Mesodermal cell (in vitro differentiated cells): Measurements from ENCODE around the gene SPACA4.
"Not testable (repeated sequence)": the region's sequence is repeated elsewhere in the genome, so short reads cannot be mapped to it uniquely, and the experiment has no call there.

Experiments used
- H3K27ac ChIP-seq: 2 replicates; pipeline ENCODE4 v1.7.0; 2013; ENCODE audit warnings: mild to moderate bottlenecking, low read depth, low read length, moderate library complexity; ENCODE audit not compliant: severe bottlenecking
- H3K36me3 ChIP-seq: 2 replicates; pipeline ENCODE4 v1.7.1; 2013; ENCODE audit warnings: mild to moderate bottlenecking, low read length, moderate library complexity; ENCODE audit not compliant: control insufficient read depth, insufficient read depth
- H3K4me1 ChIP-seq: one replicate; pipeline ENCODE4 v1.7.1; 2013; ENCODE audit warnings: mild to moderate bottlenecking, low read length; ENCODE audit not compliant: insufficient read depth, control insufficient read depth, poor library complexity, severe bottlenecking
- H3K4me3 ChIP-seq: 2 replicates; pipeline ENCODE4 v1.7.0; 2013; ENCODE audit warnings: low read length, control low read depth, mild to moderate bottlenecking; ENCODE audit not compliant: insufficient read depth, poor library complexity, severe bottlenecking; ENCODE audit errors: extremely low read depth
- H3K9me3 ChIP-seq: 2 replicates; pipeline ENCODE4 v1.7.1; 2013; ENCODE audit warnings: mild to moderate bottlenecking, low read length, moderate library complexity; ENCODE audit not compliant: control insufficient read depth
- WGBS, 2 experiments: methylation state at CpG; one replicate each; pipeline ENCODE4 v1.1.5; 2013; ENCODE audit warnings: missing lambda C conversion rate in 2 of 2; ENCODE audit not compliant: insufficient coverage in 2 of 2; 5-methylcytosine and 5-hydroxymethylcytosine counted together

The SPACA4 gene

GRCh38 chr19:48575931-48576622 lies 30.5 kb upstream of the SPACA4 start:
- Histone ChIP-seq H3K4me1 (peaks cover 6% of the 10 kb centered on the region), H3K27ac (no peak overlapping the region), H3K36me3 (no peaks in the 10 kb centered on the region), H3K4me3 (no peak overlapping the region), H3K9me3 (no peaks in the 10 kb centered on the region)
- 75 to 81% methylated on average over 5 to 8 of the region's 23 CpGs for WGBS, 2 experiments

- H3K4me1 ChIP-seq, H3K4me3 ChIP-seq, H3K27ac ChIP-seq, H3K9me3 ChIP-seq, H3K36me3 ChIP-seq: not testable (repeated sequence)
- WGBS, 2 experiments = 95 to 96% methylated on average over 5 to 6 of the region's 7 CpGs
These were observed 28.6 kb upstream of the SPACA4 start for GRCh38 chr19:48577908-48578307.

GRCh38 chr19:48578891-48579290 lies 27.7 kb upstream of the SPACA4 start:
- no peaks in the 10 kb centered on the region for H3K9me3 ChIP-seq
- H3K36me3 ChIP-seq = no peaks in the 10 kb centered on the region
- no peak overlapping the region for H3K27ac ChIP-seq
- H3K4me3 ChIP-seq = no peak overlapping the region
- H3K4me1 ChIP-seq = no peaks in the 10 kb centered on the region
- 88% methylated on average over 1 of the region's 3 CpGs; no CpG with 5 or more reads in 1 of the 2 experiments for WGBS, 2 experiments

GRCh38 chr19:48582168-48582567 lies 24.4 kb upstream of the SPACA4 start:
- H3K4me1 ChIP-seq = no peaks in the 10 kb centered on the region
- no peak overlapping the region for H3K4me3 ChIP-seq
- H3K27ac ChIP-seq = no peak overlapping the region
- no peaks in the 10 kb centered on the region for H3K9me3 ChIP-seq
- WGBS, 2 experiments = 100% methylated on average over 1 of the region's 2 CpGs; no CpG with 5 or more reads in 1 of the 2 experiments
- no peaks in the 10 kb centered on the region for H3K36me3 ChIP-seq

GRCh38 chr19:48587387-48587786 lies 19.2 kb upstream of the SPACA4 start:
- Histone ChIP-seq H3K9me3 (no peaks in the 10 kb centered on the region), H3K4me1 (no peaks in the 10 kb centered on the region), H3K4me3 (no peak overlapping the region), H3K27ac (no peak overlapping the region), H3K36me3 (no peaks in the 10 kb centered on the region)
- 100% methylated on average over 2 of the region's 3 CpGs for WGBS, 2 experiments

GRCh38 chr19:48588670-48589401 lies 17.7 kb upstream of the SPACA4 start:
- Histone ChIP-seq H3K9me3 (no peaks in the 10 kb centered on the region), H3K4me1 (no peaks in the 10 kb centered on the region), H3K27ac (no peak overlapping the region), H3K36me3 (no peaks in the 10 kb centered on the region), H3K4me3 (no peak overlapping the region)
- WGBS, 2 experiments = 6 to 7% methylated on average over 30 to 35 of the region's 36 CpGs

- Histone ChIP-seq H3K36me3 (no peaks in the 10 kb centered on the region), H3K4me1 (no peaks in the 10 kb centered on the region), H3K9me3 (no peaks in the 10 kb centered on the region), H3K27ac (no peak overlapping the region), H3K4me3 (no peak overlapping the region)
- WGBS, 2 experiments = 84% methylated on average over 4 to 5 of the region's 5 CpGs
These were observed 15.5 kb upstream of the SPACA4 start for GRCh38 chr19:48591021-48591420.

- no peak overlapping the region for H3K4me3 ChIP-seq
- no peaks in the 10 kb centered on the region for H3K36me3 ChIP-seq
- no peak overlapping the region for H3K27ac ChIP-seq
- WGBS, 2 experiments = 89 to 91% methylated on average over 7 to 9 of the region's 9 CpGs
- no peaks in the 10 kb centered on the region for H3K4me1 ChIP-seq
- H3K9me3 ChIP-seq = no peaks in the 10 kb centered on the region
These were observed 11.4 kb upstream of the SPACA4 start for GRCh38 chr19:48595171-48595570.

GRCh38 chr19:48595833-48596232 lies 10.7 kb upstream of the SPACA4 start:
- no peak overlapping the region for H3K4me3 ChIP-seq
- H3K36me3 ChIP-seq = no peaks in the 10 kb centered on the region
- H3K4me1 ChIP-seq = no peaks in the 10 kb centered on the region
- H3K9me3 ChIP-seq = no peaks in the 10 kb centered on the region
- H3K27ac ChIP-seq = no peak overlapping the region
- WGBS, 2 experiments = 85 to 90% methylated on average over 5 to 6 of the region's 6 CpGs

- H3K36me3 ChIP-seq = no peaks in the 10 kb centered on the region
- H3K27ac ChIP-seq = no peak overlapping the region
- no peak overlapping the region for H3K4me3 ChIP-seq
- WGBS, 2 experiments = 89 to 94% methylated on average over 2 of the region's 4 CpGs
- H3K4me1 ChIP-seq = no peaks in the 10 kb centered on the region
- H3K9me3 ChIP-seq = no peaks in the 10 kb centered on the region
These were observed 10.3 kb upstream of the SPACA4 start for GRCh38 chr19:48596237-48596636.
